Osteocyte (in vitro differentiated cells): ENCODE results near the gene ZBTB8OS. TPM values are rescaled to one million over a fixed set of nuclear protein-coding genes. Genes with fewer than 3 reads are reported as not detected.
"Not testable (repeated sequence)": the region's sequence is repeated elsewhere in the genome, so short reads cannot be mapped to it uniquely, and the experiment has no call there.

ENCODE experiments used
- DNase-seq: peaks from one replicate; pipeline ENCODE4 v3.0.0; 2021; ENCODE audit warnings: mixed read lengths; ENCODE audit not compliant: unreplicated experiment; ENCODE audit errors: extremely low spot score
- H3K27ac Mint-ChIP-seq: one replicate; pipeline ENCODE4 v1.8.0; 2021; ENCODE audit warnings: mild to moderate bottlenecking, mixed read lengths; ENCODE audit not compliant: unreplicated experiment
- H3K27me3 Mint-ChIP-seq: one replicate; pipeline ENCODE4 v1.8.0; 2021; ENCODE audit warnings: mixed read lengths; ENCODE audit not compliant: unreplicated experiment
- H3K36me3 Mint-ChIP-seq: one replicate; pipeline ENCODE4 v1.8.0; 2021; ENCODE audit warnings: mixed read lengths; ENCODE audit not compliant: unreplicated experiment
- H3K4me1 Mint-ChIP-seq: one replicate; pipeline ENCODE4 v1.8.0; 2021; ENCODE audit warnings: mixed read lengths; ENCODE audit not compliant: unreplicated experiment
- H3K4me3 Mint-ChIP-seq: one replicate; pipeline ENCODE4 v1.8.0; 2021; ENCODE audit warnings: mild to moderate bottlenecking, moderate library complexity, mixed read lengths; ENCODE audit not compliant: unreplicated experiment
- H3K9me3 Mint-ChIP-seq: one replicate; pipeline ENCODE4 v1.8.0; 2021; ENCODE audit warnings: mixed read lengths; ENCODE audit not compliant: unreplicated experiment
- CTCF ChIP-seq: fragments of 200-600 bp; sonication (generic); IDR thresholded peaks from 2 replicates; pipeline ENCODE4 v1.5.0; 2021; ENCODE audit warnings: antibody characterized with exemption, mild to moderate bottlenecking, moderate library complexity
- total RNA-seq: library from RNA; stranded (reverse); gene quantifications from 2 replicates; pipeline ENCODE4 v1.2.1, GENCODE V29; 2021

The ZBTB8OS gene
- total RNA-seq, 1 donor from 2014 or later: 33.2 TPM

GRCh38 chr1:32647308-32648134, 2.8 kb downstream of the ZBTB8OS start:
- peaks cover 6% of the 10 kb centered on the region for H3K36me3 Mint-ChIP-seq
- peak overlapping the region; percentile 3 for H3K4me3 Mint-ChIP-seq

GRCh38 chr1:32644426-32644825, 5.9 kb downstream of the ZBTB8OS start:
- TF ChIP-seq CTCF: no peak
- no peak for DNase-seq
- no peak overlapping the region for H3K27ac Mint-ChIP-seq
- H3K4me3 Mint-ChIP-seq: no peak overlapping the region
- H3K9me3 Mint-ChIP-seq: no peaks in the 10 kb centered on the region
- no peaks in the 10 kb centered on the region for H3K27me3 Mint-ChIP-seq
- H3K4me1 Mint-ChIP-seq: peaks cover 12% of the 10 kb centered on the region
- H3K36me3 Mint-ChIP-seq: no peaks in the 10 kb centered on the region

More at GRCh38 chr1:32647308-32648134, 2.8 kb downstream of the ZBTB8OS start:
- Mint-ChIP-seq H3K4me1 (peaks cover 27% of the 10 kb centered on the region), H3K9me3 (no peaks in the 10 kb centered on the region), H3K27me3 (no peaks in the 10 kb centered on the region), H3K27ac (peak overlapping the region; percentile 3)
- no peak for DNase-seq
- TF ChIP-seq CTCF: no peak

GRCh38 chr1:32642292-32642827, 8.0 kb downstream of the ZBTB8OS start:
- not testable (repeated sequence) for H3K27ac Mint-ChIP-seq, H3K4me3 Mint-ChIP-seq, H3K36me3 Mint-ChIP-seq, DNase-seq, H3K9me3 Mint-ChIP-seq, H3K4me1 Mint-ChIP-seq, H3K27me3 Mint-ChIP-seq

- no peaks in the 10 kb centered on the region for H3K9me3 Mint-ChIP-seq
- H3K4me3 Mint-ChIP-seq: no peak overlapping the region
- no peaks in the 10 kb centered on the region for H3K27me3 Mint-ChIP-seq
- no peaks in the 10 kb centered on the region for H3K4me1 Mint-ChIP-seq
- no peak for TF ChIP-seq CTCF
- no peak for DNase-seq
- no peaks in the 10 kb centered on the region for H3K36me3 Mint-ChIP-seq
- no peak overlapping the region for H3K27ac Mint-ChIP-seq
Measured at GRCh38 chr1:32639489-32640075, 10.8 kb downstream of the ZBTB8OS start.

- no peak for DNase-seq
- no peaks in the 10 kb centered on the region for H3K27me3 Mint-ChIP-seq
- no peaks in the 10 kb centered on the region for H3K4me1 Mint-ChIP-seq
- no peak overlapping the region for H3K4me3 Mint-ChIP-seq
- peak overlapping the region; percentile 20 for H3K27ac Mint-ChIP-seq
- no peaks in the 10 kb centered on the region for H3K9me3 Mint-ChIP-seq
- TF ChIP-seq CTCF: no peak
- H3K36me3 Mint-ChIP-seq: peaks cover 15% of the 10 kb centered on the region
Measured at GRCh38 chr1:32636914-32637645, 13.3 kb downstream of the ZBTB8OS start.
